GM10266 (cell line): ENCODE data around the gene JARID2.

ENCODE experiments used
- DNase-seq: peaks from one replicate; pipeline ENCODE4 v3.0.0; 2012; ENCODE audit errors: extremely low spot score
- CTCF ChIP-seq: IDR thresholded peaks from 2 replicates; pipeline ENCODE4 v1.5.1; 2012; ENCODE audit warnings: mild to moderate bottlenecking, low read depth; ENCODE audit not compliant: control insufficient read depth, insufficient read depth; ENCODE audit errors: missing control alignments

JARID2 gene

DNA sequence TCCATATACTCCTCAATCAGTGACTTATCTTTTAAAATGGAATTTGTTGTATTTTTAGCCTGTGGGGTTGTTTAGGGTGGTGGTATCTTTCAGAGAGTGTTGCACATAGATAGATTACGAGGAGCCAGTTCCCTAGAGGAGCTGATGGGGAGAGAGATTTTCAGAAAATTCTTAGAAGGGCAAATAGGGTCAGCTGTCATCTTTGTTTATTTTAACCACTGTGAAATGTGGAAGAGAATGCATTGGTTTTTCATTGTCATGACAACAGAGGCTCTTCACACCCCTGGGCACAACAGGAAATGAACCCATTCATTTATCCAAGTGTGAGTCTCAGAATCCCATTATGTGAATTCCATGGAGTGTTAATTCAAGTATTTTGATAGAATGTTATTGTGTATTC, 188.4 kb downstream of the JARID2 start:
- no peak for TF ChIP-seq CTCF
- no peak for DNase-seq

DNA sequence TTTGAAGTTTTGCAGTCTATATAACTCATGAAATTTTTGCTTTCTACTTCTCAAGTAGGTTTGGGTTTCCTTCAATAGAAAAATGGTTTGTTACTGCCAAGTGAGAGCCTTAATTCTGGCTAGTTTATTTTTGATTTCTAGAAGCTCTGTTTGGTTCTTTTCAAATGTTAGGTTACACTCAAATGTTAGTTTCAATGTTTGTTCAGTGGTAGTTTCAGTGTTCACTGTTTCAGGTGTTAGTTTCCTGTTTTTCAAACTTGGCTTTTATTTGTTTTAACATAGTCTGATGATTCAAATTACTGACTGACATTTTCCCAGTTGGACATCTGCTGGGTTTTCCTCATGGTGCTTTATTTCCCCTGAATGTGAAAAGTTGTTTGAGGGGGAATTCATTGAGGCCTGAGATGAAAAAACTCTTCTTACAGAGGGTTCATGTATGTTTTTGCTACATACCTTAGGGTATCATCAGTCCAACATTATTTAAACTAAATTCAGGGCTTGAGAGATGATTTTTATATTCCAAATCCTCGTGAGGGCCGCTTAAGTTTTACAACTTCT, 189.0 kb downstream of the JARID2 start:
- no peak for DNase-seq
- TF ChIP-seq CTCF = no peak

- no peak for TF ChIP-seq CTCF
- no peak for DNase-seq
These were observed 189.6 kb downstream of the JARID2 start for GRCh38 chr6:15435468-15435867.

DNA sequence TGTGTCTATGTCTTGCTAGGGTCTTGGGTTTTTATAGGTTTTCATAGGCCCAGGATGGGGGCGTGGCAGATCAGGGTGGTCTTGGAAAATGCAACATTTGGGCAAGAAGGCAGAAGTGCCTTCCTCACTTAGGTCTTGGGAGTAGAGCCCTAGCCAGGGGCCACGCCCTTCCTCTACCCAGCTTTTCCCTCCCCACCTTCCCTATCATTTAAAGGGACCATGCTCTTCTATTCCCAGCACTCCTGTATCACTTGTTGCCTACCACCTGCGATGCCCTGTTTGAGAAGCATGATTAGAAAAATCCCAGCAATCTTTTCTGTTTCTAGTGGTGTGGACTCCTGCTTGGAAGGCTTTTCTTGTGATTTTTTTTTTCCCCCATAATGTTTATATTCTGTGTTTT, 190.6 kb downstream of the JARID2 start:
- no peak for TF ChIP-seq CTCF
- no peak for DNase-seq

- DNase-seq = no peak
- no peak for TF ChIP-seq CTCF
These were observed 191.3 kb downstream of the JARID2 start for GRCh38 chr6:15437090-15437635.

DNA sequence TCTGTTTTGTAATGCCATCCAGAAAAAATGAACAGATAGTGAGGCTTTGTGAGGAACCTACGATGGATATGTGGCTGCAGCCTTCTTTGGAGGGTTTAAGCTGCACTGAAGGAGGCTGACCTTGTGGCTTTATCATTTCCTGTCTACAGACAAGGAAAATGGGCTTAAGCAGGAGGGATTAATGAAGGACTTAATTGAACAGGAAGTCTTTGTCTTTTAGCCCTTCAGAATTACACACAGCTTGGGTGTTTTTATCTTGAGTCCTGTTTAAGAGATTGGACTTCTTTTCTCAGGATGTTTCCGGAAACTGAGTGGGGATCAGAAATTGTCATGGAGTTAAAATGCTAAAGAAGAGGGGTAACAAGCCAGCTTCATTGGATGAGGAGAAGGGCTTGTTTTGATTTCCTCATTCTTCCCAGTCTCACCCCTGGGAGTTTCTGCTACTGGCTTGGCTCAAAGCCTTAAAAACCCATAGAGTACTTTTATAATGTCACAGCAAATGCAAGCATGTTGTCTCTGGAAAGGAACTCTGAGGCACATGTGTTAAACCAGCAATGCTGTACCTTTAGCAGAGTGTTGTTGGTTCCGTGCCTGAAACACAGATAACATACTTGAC, 193.6 kb downstream of the JARID2 start:
- no peak for DNase-seq
- TF ChIP-seq CTCF = no peak

- DNase-seq = no peak
- TF ChIP-seq CTCF = no peak
These were observed 194.2 kb downstream of the JARID2 start for GRCh38 chr6:15440040-15440439.
